GM18873 (cell line): ENCODE data around the gene PTPN6.

Source experiments
- ATAC-seq: cut with Tn5 transposase; IDR thresholded peaks from one replicate; pipeline ENCODE4 v1.9.1; 2021; ENCODE audit warnings: mild to moderate bottlenecking, moderate library complexity, moderate number of reproducible peaks; ENCODE audit not compliant: unreplicated experiment, low FRiP score

The PTPN6 gene

DNA sequence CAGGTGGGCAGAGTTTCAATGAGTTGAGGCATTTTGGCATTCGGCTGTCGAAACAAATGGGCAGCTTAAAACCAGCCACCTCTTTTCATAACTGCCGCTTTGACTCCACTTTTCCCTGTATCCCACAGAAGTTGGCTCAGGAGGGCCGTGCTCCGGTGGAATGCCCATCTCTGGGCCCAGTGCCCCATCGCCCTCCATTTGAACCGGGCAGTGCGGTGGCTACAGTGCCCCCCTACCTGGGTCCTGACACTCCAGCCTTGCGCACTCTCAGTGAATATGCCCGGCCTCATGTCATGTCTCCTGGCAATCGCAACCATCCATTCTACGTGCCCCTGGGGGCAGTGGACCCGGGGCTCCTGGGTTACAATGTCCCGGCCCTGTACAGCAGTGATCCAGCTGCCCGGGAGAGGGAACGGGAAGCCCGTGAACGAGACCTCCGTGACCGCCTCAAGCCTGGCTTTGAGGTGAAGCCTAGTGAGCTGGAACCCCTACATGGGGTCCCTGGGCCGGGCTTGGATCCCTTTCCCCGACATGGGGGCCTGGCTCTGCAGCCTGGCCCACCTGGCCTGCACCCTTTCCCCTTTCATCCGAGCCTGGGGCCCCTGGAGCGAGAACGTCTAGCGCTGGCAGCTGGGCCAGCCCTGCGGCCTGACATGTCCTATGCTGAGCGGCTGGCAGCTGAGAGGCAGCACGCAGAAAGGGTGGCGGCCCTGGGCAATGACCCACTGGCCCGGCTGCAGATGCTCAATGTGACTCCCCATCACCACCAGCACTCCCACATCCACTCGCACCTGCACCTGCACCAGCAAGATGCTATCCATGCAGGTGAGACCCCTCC is 12.6 kb upstream of the PTPN6 start:
- no peak for ATAC-seq

DNA sequence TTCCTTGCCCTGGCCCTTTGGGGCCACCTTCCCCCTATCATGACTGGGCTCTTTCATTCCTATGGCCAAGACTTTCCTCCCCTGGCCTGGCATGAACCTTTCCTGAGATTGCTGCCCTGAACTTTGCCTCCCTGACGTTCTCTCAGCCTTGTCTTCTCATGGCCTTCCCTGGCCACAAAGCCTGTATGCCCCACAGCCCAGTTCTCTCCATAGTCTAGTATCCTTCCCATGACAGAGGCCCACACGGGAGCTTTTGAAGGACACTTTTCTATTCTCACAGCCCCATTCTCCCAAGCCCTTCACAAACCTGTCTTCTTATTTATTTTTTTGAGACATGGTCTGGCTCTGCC is 12.0 kb upstream of the PTPN6 start:
- ATAC-seq, result no peak

DNA sequence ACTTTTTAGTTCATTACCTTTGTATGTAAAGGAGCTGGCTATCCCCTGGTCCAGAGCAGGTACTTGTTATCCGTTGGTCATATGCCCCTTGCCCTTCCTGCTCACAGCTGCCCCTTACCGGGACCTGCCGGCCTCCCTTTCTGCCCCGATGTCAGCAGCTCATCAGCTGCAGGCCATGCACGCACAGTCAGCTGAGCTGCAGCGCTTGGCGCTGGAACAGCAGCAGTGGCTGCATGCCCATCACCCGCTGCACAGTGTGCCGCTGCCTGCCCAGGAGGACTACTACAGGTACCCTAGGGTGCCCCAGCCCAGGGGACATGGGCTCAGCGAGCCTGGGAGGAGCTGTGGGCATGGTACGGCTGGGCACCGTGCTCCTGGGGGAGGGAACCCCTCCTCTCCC is 9.9 kb upstream of the PTPN6 start:
- no peak for ATAC-seq

DNA sequence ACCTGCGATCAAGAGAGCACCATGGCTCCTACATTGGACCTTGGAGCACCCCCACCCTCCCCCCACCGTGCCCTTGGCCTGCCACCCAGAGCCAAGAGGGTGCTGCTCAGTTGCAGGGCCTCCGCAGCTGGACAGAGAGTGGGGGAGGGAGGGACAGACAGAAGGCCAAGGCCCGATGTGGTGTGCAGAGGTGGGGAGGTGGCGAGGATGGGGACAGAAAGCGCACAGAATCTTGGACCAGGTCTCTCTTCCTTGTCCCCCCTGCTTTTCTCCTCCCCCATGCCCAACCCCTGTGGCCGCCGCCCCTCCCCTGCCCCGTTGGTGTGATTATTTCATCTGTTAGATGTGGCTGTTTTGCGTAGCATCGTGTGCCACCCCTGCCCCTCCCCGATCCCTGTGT is 9.4 kb upstream of the PTPN6 start:
- no peak for ATAC-seq

DNA sequence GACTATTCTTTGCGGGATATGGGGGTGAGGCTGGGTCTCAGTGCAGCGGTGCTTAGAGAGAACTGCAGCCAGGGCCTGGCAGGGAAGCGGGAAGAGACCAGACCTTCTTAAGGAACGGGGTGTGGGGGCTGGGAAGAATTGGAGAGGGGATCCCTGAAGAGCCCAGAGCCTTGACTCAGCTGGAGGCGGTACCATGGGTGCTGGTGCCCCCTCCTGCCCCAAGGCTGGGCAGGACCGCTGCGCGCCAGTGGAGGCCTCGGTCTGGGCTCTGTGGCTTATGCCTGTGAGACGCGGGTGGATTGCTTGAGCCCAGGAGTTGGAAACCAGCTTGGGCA is 8.9 kb upstream of the PTPN6 start:
- ATAC-seq, result no peak

DNA sequence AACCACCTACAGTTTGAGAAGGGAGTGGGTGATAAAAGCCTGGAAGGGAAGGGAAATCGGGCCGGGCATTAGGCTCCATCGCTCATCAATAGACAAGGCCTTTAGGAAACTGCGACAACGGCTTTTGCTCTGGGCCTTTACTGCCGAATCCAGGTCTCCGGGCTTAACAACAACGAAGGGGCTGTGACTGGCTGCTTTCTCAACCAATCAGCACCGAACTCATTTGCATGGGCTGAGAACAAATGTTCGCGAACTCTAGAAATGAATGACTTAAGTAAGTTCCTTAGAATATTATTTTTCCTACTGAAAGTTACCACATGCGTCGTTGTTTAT is 7.8 kb upstream of the PTPN6 start:
- peak; percentile 7 for ATAC-seq

DNA sequence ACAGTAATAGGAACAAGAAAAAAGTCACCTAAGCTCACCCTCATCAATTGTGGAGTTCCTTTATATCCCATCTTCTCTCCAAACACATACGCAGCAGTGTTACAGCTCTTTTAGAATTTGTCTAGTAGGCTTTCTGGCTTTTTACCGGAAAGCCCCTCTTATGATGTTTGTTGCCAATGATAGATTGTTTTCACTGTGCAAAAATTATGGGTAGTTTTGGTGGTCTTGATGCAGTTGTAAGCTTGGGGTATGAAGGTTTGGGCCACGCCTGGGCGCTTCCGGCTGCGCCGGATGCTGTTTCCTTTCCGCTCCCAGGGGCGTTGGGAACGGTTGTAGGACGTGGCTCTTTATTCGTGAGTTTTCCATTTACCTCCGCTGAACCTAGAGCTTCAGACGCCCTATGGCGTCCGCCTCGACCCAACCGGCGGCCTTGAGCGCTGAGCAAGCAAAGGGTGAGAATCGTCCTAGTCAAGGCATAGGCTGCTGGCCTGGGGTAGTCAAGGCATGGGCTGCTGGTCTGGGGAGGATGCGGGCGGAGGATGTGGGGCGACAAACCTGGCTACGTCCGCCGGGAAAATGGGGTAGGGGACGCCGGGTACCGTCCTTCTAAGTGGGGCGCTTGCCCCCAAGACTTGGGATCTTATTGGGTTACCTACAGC is 7.3 kb upstream of the PTPN6 start, which contains the start of the genes C12orf57 and RNU7-1:
Gene C12orf57, plus strand, starts transcription at position 301 of the 659 bp plus-strand sequence. Its CDS starts 100 bp downstream, at position 401.
Gene RNU7-1, plus strand, starts transcription at position 95 of the 659 bp plus-strand sequence.
- peak; percentile 32 for ATAC-seq

DNA sequence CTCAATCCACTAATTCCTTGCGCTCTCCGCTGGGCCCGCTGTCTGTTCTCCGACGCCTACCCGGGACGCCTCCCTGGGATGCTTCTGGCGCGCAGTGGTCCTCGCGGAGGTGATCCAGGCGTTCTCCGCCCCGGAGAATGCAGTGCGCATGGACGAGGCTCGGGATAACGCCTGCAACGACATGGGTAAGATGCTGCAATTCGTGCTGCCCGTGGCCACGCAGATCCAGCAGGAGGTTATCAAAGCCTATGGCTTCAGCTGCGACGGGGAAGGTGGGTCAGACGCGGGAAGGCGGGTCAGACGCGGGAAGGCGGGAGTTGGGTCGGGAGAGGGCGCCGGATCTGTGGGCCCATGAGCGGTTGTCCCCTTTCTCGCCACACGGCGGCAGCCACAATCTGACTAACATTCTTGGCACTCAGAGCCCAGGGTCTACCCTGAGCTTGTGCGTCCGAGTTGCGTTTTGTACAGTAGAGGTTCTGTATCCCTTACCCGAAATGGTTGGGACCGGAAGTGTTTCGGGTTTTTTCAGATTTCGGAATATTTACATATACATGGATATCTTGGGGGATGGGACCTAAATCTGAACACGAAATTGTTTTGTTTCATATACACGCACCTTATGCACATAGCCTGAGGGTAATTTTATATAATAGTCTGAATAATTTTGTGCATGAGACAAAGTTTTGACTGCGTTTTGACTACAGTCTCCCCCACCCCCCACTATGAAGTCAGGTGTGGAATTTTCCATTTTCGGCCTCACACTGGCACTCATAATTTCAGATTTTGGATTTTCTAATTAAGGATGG is 6.6 kb upstream of the PTPN6 start:
- peak; percentile 25 for ATAC-seq

DNA sequence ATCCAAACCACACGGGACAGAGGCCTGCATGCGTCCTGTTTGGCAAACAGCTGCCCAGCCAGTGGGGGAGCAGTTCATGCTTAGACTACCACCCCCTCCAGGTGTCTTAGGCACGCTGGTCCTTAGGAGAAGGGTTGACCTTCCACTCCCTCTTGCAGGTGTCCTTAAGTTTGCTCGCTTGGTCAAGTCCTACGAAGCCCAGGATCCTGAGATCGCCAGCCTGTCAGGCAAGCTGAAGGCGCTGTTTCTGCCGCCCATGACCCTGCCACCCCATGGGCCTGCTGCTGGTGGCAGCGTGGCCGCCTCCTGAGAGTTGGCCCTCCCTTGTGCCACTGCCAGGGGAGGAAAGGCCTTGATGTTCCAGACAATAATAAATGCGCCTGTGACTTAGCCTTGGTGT is 5.5 kb upstream of the PTPN6 start:
- no peak for ATAC-seq

DNA sequence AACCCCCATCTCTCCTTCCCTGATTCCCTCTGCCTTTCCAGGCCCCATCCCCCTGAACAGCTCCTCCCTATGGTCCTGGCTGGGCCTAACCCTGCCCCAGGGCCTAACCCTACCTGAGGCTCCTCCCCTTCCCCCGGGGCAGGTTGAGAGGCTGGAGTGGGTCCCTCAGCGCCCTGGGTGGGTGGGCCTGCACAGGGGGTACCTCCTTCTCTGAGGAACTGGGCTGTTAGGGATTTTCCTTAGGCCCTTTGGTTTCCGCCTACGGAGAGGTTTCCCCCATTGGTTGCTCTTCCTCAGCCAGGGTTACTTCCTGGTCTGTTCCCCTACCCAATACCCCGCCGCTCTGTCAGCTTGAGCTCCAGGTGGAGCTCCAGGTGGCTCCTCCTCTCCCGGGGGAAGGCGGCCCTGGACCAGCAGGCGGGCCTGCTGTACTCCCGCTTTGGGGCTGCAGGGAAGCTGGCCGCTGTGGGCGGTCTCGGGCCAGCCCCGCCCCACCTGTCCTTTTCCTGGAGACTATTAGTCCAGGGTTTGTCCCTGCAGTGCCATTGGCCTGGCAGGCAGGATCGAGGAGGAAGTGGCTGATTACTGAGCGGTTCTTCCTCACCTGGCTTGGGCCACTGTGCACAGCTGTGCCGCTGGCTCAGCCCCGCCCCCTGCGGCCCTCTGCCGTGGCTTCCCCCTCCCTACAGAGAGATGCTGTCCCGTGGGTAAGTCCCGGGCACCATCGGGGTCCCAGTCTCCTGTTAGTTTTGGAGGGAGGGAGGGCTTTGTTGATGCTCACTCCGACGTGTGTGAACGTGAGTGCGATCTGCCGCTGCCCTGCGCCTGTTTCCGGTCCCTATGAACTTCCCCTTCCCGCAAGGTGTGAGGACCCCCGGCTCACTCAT is 4.9 kb upstream of the PTPN6 start:
- no peak for ATAC-seq

DNA sequence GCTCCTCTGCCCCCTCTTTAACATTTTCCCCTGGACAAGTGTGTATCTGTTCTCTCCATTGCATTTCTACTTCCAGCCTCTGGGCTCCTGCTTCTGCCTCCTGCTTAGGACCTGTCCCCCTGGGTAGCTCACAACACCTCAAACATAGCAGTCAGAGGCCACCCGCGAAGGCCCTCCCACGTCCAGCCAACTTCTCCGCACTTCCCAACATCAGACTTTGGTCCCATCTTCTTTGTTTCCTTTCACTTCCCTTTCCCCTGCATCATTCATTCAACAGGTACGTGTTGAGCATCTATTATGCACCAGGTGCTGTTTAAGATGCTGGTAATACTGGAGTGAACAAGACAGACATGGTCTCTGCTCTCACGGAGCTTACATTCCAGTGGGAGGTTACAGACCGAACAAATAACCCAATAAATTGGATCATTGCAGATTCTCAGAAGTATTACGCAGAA is 4.2 kb upstream of the PTPN6 start:
- no peak for ATAC-seq

DNA sequence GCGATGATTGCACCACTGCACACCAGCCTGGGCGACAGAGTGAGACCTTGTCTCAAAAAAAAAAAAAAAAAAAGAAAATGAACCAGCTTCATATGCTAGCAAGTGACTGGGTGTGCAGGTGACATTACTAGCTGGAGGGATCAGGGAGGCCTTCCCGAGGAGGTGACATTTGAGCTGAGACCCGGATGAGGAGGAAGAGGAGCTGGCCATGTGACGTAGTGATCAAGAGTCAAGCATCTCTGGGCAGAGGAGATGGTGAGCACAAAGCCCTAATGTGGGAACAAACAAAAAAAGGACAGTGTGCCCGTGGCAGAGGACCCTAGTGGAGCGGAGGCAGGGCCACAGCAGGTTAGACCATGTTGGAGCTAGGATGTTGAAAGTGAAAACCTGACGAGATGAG is 3.5 kb upstream of the PTPN6 start:
- ATAC-seq, result no peak

DNA sequence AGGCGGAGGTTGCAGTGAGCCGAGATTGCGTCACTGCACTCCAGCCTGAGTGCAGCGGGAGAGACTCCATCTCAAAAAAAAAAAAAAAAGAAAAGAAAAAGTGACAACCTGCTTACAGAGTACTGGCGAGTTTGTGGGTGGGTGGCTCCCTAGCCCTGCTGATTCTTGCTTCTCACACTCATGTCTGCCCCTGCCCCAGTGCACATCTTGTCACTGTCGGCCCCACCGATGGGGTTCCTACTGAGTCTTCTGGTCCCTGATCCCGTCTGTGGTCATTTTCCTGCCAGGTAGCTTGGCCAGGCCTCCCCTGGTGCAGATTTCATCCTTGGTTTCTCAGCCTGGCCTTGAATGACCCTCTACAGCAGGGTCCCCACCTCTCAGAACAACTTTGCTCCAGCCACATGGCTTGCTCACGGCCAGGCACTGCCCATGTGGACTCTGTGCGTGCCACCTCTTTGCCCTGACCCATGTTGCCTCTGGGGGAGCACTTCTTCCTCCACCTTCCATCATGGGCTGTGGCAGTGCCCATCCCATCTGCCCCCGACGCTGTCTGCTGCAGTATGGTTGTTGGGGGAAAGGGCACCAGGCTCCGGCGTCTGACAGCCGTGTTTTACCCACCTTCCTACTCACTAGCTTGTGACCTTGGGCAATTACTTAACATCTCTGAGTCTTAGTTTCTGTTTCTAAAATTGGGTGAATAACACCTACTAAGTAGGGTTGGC is 2.1 kb upstream of the PTPN6 start:
- no peak for ATAC-seq

DNA sequence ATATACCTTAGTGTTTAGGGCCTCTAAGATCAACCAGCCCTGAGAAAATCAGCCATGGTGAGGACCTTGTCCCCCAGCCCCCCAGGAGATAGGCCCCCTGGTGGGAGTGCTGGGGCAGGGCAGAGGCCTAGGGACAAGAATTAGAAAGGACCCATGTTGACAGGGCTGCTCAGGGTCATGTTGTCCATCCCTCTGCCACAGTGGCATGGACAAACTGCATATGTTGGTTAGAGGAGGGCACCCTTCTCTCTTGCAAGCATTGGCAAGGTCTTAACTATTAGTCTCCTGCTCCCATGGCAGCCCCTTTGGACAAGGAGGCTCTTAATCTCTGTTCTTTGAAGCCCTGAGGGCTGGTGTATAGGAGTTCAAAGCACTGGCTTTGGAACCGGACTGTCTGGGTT is 755 bp upstream of the PTPN6 start:
- no peak for ATAC-seq

DNA sequence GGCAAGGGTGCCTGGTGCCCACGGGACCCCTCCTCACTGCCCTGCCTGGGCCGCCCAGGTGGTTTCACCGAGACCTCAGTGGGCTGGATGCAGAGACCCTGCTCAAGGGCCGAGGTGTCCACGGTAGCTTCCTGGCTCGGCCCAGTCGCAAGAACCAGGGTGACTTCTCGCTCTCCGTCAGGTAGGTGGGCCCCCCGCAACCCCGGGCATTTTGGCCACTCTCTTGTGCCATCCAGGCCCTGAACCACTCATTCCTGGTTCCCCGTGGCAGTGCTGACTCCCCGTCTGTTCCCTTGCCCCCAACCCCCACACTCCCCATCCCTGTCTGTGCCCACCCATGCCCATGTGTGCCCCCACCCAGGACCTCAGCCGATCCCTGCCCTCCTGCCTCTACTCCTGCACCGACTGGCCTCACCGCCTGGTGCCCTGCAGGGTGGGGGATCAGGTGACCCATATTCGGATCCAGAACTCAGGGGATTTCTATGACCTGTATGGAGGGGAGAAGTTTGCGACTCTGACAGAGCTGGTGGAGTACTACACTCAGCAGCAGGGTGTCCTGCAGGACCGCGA is 480 bp downstream of the PTPN6 start:
- ATAC-seq, result no peak

DNA sequence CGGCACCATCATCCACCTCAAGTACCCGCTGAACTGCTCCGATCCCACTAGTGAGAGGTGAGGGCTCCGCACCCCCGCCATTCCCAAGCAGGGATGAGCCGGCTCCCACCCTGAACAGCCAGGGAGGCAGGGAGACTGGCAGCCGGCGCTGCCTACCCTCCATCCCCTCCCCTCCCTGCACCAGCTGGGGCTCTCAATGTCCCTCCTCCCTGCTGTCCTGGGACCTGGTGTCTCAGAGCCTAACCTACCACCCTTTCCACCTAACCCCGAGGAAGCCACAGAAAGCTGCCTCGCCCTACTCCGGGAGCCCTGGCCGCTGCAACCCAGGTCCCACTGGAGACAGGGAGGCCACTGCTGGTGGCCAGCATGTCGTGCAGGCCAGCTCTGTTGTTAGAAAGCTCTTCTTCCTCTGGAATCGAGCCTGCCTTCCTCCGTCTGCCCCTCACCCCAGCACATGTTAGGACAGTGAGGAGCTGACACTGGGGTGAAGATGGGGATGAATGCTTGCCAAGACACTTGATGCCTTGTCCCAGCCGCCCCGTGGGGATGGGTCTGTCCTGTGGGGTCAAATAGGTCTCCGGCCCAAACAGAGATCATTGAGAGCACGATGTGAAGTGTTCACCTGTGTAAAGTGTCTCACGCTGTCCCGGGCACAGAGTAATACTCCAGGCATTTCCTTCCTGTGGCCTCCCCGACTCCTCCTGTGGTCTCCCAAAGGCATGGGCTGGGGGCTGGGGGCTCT is 1.1 kb downstream of the PTPN6 start:
- no peak for ATAC-seq

DNA sequence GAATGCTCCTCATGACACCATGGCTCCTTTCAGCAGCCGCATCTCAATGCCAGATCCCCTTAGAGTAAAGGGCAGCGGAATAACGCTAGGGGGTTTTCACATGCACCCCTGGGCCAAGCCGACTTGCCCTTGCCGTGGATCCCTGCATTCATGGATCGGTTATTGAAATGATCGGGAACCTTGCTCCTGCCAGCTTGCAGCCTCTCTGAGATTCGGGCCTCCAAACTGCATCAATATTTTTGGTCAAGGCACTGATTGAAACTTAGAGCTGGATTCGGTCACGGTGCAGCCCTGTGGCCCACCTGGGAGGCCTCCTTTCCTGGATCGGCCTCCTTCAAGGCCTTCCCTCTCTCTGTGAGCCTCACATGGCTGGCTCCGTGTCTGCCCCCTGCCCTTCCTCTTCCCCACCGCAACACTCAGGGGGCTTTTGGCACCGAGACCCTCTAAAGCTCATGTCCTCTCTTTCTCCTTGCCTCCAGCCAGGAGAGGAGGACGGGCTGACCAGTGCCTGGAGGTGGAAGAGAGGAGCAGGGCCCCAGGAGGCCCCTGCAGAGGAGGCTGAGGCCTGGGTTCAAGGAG is 1.8 kb downstream of the PTPN6 start:
- ATAC-seq, result no peak
